MM.1S (cell line): ENCODE data around the gene EREG.
"Not testable (repeated sequence)": the region's sequence is repeated elsewhere in the genome, so short reads cannot be mapped to it uniquely, and the experiment has no call there.

Source experiments
- DNase-seq: peaks from one replicate; pipeline ENCODE4 v3.0.0-alpha.2; 2015
- H2AFZ ChIP-seq: fragments of 300-600 bp; sonication (generic); 2 replicates; pipeline ENCODE4 v1.6.0; 2016; ENCODE audit warnings: antibody characterized with exemption, low read length
- H3F3A ChIP-seq: fragments of 300-600 bp; sonication (generic); 2 replicates; pipeline ENCODE4 v1.6.1; 2016; ENCODE audit warnings: mild to moderate bottlenecking, antibody characterized with exemption, low read length, moderate library complexity, mixed read lengths; ENCODE audit not compliant: insufficient read depth
- H3K27ac ChIP-seq: fragments of 300-600 bp; sonication (generic); 2 replicates; pipeline ENCODE4 v1.5.1; 2016; ENCODE audit warnings: mild to moderate bottlenecking, low read length
- H3K27me3 ChIP-seq: fragments of 300-600 bp; sonication (generic); replicated peaks from 2 replicates; pipeline ENCODE4 v1.6.0; 2016; ENCODE audit warnings: low read length; ENCODE audit not compliant: insufficient read depth
- H3K36me3 ChIP-seq: fragments of 300-600 bp; sonication (generic); replicated peaks from 2 replicates; pipeline ENCODE4 v1.6.1; 2016; ENCODE audit warnings: mild to moderate bottlenecking, low read length, mixed read lengths; ENCODE audit not compliant: insufficient read depth
- H3K4me1 ChIP-seq: fragments of 300-600 bp; sonication (generic); 2 replicates; pipeline ENCODE4 v1.6.1; 2016; ENCODE audit warnings: low read length, mixed read lengths
- H3K4me2 ChIP-seq: fragments of 300-600 bp; sonication (generic); 2 replicates; pipeline ENCODE4 v1.6.0; 2016; ENCODE audit warnings: low read depth, low read length
- H3K4me3 ChIP-seq: fragments of 300-600 bp; sonication (generic); 2 replicates; pipeline ENCODE4 v1.5.1; 2016; ENCODE audit warnings: low read length, mixed read lengths
- H3K79me2 ChIP-seq: fragments of 300-600 bp; sonication (generic); 2 replicates; pipeline ENCODE4 v1.6.1; 2016; ENCODE audit warnings: mixed run types, low read length, mixed read lengths
- H3K9ac ChIP-seq: fragments of 300-600 bp; sonication (generic); 2 replicates; pipeline ENCODE4 v1.6.1; 2016; ENCODE audit warnings: low read length, mixed read lengths
- H3K9me2 ChIP-seq: fragments of 300-600 bp; sonication (generic); replicated peaks from 2 replicates; pipeline ENCODE4 v1.6.1; 2016; ENCODE audit warnings: mild to moderate bottlenecking, low read length, mixed read lengths; ENCODE audit not compliant: insufficient read depth
- H3K9me3 ChIP-seq: fragments of 300-600 bp; sonication (generic); replicated peaks from 2 replicates; pipeline ENCODE4 v1.6.1; 2016; ENCODE audit warnings: mild to moderate bottlenecking, low read length, mixed read lengths; ENCODE audit not compliant: insufficient read depth
- H4K20me1 ChIP-seq: fragments of 300-600 bp; sonication (generic); 2 replicates; pipeline ENCODE4 v1.6.1; 2016; ENCODE audit warnings: mild to moderate bottlenecking, low read length, moderate library complexity, mixed read lengths; ENCODE audit not compliant: insufficient read depth
- EZH2 ChIP-seq: fragments of 300-600 bp; sonication (generic); optimal IDR thresholded peaks from 2 replicates; pipeline ENCODE3; 2017; ENCODE audit warnings: low read depth, mild to moderate bottlenecking, antibody characterized with exemption, low read length, mixed read lengths
- EZH2phosphoT487 ChIP-seq: fragments of 300-600 bp; sonication (generic); IDR thresholded peaks from 2 replicates; pipeline ENCODE4 v1.6.1; 2018; ENCODE audit warnings: antibody characterized with exemption, low read length
- TF ChIP-seq, protein P1 (sequence below): fragments of 300-600 bp; sonication (generic); IDR thresholded peaks from 2 replicates; pipeline ENCODE4 v1.5.1; 2016; ENCODE audit warnings: antibody characterized with exemption, low read length, mixed read lengths

Gene EREG

DNA sequence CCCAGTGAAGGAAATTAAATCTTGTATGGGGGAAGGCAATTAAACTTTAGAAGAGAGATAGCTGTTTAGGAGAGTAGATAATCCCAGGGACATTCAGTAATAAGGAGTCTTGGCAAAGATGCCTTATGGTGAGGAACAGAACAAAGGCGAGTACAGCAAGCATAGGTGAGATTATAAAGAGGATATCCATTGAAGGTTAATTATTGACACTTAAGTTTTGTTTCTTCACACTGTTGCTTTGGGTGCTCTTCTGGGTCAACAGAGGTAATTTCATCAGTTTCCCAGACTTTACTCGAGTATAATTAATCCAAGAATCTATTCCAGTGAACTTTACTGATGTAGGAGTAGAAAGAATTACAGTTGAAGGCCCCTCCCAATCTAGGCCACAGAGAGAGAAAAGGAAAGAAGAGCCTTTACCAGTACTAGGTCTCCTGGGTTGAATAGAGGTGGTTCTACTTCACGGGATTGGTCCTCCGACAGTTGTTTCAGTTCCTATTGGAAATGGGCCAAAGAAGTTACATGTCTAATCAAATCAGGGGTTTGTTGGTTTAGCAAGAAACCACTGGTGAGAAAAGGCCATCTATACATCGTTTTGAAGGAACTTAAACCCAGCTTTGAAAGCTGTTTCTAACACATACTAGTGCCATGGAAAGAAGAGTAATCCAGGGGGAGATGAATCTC, 29.5 kb upstream of the EREG start:
- no peaks in the 10 kb centered on the region for H3K79me2 ChIP-seq
- no peak overlapping the region for H3K27ac ChIP-seq
- no peaks in the 10 kb centered on the region for H3K9me3 ChIP-seq
- H4K20me1 ChIP-seq = no peaks in the 10 kb centered on the region
- H3K4me3 ChIP-seq = no peak overlapping the region
- no peaks in the 10 kb centered on the region for H3K4me1 ChIP-seq
- TF ChIP-seq, protein P1, sequence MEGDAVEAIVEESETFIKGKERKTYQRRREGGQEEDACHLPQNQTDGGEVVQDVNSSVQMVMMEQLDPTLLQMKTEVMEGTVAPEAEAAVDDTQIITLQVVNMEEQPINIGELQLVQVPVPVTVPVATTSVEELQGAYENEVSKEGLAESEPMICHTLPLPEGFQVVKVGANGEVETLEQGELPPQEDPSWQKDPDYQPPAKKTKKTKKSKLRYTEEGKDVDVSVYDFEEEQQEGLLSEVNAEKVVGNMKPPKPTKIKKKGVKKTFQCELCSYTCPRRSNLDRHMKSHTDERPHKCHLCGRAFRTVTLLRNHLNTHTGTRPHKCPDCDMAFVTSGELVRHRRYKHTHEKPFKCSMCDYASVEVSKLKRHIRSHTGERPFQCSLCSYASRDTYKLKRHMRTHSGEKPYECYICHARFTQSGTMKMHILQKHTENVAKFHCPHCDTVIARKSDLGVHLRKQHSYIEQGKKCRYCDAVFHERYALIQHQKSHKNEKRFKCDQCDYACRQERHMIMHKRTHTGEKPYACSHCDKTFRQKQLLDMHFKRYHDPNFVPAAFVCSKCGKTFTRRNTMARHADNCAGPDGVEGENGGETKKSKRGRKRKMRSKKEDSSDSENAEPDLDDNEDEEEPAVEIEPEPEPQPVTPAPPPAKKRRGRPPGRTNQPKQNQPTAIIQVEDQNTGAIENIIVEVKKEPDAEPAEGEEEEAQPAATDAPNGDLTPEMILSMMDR = no peak
- TF ChIP-seq EZH2phosphoT487 = no peak
- TF ChIP-seq EZH2 = no peak
- no peak overlapping the region for H2AFZ ChIP-seq
- H3K4me2 ChIP-seq = no peak overlapping the region
- no peaks in the 10 kb centered on the region for H3K36me3 ChIP-seq
- no peak for DNase-seq
- H3K27me3 ChIP-seq = no peaks in the 10 kb centered on the region
- H3F3A ChIP-seq = no peaks in the 10 kb centered on the region
- H3K9ac ChIP-seq = no peak overlapping the region
- no peaks in the 10 kb centered on the region for H3K9me2 ChIP-seq

DNA sequence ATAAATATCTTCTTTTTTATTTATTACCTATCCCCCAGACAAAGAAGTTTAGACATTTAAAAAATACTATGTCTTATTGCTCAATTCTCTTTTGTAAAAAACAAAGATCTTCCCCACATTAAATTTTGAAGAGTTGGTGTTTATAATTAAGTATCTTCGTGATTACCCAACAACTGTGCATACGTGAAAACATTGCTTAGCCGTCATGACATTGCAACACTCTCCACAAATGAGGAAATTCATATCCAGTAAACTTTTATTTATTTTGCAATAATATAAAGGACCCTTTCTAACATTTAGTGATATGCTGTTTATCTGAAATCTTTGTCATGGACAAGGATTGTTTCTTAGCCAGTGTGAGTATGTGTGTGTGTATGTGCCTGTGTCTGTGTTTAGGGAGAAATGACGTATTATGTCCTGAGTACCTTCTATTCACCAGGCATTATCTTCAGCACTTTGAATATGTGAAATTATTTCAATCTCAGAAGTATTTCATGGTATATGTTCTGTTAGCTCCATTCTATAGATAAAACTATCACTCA, 26.1 kb upstream of the EREG start:
- TF ChIP-seq, protein P1 = no peak
- no peak for TF ChIP-seq EZH2phosphoT487
- no peak for TF ChIP-seq EZH2
- no peaks in the 10 kb centered on the region for H3K4me1 ChIP-seq
- H3K4me2 ChIP-seq = no peak overlapping the region
- H2AFZ ChIP-seq = no peak overlapping the region
- H3K9me2 ChIP-seq = no peaks in the 10 kb centered on the region
- DNase-seq = no peak
- no peaks in the 10 kb centered on the region for H3K79me2 ChIP-seq
- no peak overlapping the region for H3K9ac ChIP-seq
- H3K27ac ChIP-seq = no peak overlapping the region
- H3K36me3 ChIP-seq = no peaks in the 10 kb centered on the region
- no peak overlapping the region for H3K4me3 ChIP-seq
- no peaks in the 10 kb centered on the region for H3F3A ChIP-seq
- no peaks in the 10 kb centered on the region for H3K27me3 ChIP-seq
- H4K20me1 ChIP-seq = no peaks in the 10 kb centered on the region
- no peaks in the 10 kb centered on the region for H3K9me3 ChIP-seq

DNA sequence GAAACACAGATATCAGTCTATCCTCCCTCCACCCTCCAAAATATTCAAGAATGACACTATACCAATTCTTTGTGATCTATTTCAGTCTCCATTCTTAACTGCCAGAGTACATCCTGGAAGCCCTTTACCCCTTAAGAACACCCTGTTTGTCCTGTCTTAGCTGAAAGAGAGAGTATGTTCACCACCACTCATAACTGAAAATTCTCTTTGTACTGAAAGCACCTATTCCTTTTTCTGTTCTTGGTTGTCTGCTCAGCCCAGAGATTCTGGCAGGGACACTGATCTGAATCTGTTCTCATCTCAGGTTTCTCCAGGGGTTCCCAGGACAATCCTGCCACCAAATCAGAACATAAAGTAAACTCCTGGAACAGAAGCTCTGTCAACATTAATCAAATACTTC, 25.4 kb upstream of the EREG start:
- no peaks in the 10 kb centered on the region for H3K36me3 ChIP-seq
- H3K4me1 ChIP-seq = no peaks in the 10 kb centered on the region
- DNase-seq = no peak
- no peaks in the 10 kb centered on the region for H3F3A ChIP-seq
- no peaks in the 10 kb centered on the region for H4K20me1 ChIP-seq
- no peak overlapping the region for H3K27ac ChIP-seq
- H3K79me2 ChIP-seq = no peaks in the 10 kb centered on the region
- no peaks in the 10 kb centered on the region for H3K9me2 ChIP-seq
- no peak overlapping the region for H2AFZ ChIP-seq
- H3K4me3 ChIP-seq = no peak overlapping the region
- TF ChIP-seq, protein P1 = no peak
- no peak for TF ChIP-seq EZH2
- TF ChIP-seq EZH2phosphoT487 = no peak
- no peak overlapping the region for H3K9ac ChIP-seq
- H3K4me2 ChIP-seq = no peak overlapping the region
- H3K27me3 ChIP-seq = no peaks in the 10 kb centered on the region
- no peaks in the 10 kb centered on the region for H3K9me3 ChIP-seq

DNA sequence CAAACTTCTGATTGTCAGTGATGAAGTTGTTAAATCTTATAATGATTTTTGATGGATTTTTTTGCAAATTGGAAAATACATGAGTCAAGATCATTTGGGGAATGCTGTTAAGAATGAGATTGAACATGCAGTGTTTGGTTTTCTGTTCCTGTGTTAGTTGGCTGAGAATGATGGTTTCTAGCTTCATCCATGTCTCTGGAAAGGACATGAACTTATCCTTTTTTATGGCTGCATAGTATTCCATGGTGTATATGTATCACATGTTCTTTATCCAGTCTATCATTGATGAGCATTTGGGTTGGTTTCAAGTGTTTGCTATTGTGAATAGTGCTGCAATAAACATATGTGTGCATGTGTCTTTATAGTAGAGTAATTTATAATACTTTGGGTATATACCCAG, 24.5 kb upstream of the EREG start:
- H3K27ac ChIP-seq, H3K4me2 ChIP-seq, H3K9ac ChIP-seq, H3K27me3 ChIP-seq, H4K20me1 ChIP-seq, H3K79me2 ChIP-seq, H3K9me3 ChIP-seq, H2AFZ ChIP-seq, H3K4me1 ChIP-seq, H3K36me3 ChIP-seq, DNase-seq, H3F3A ChIP-seq, H3K4me3 ChIP-seq, H3K9me2 ChIP-seq: not testable (repeated sequence)
